Liver (tissue), 3 donors: Measurements from ENCODE around the gene SOX4.

Source experiments
- CTCF ChIP-seq: fragments of 150-350 bp; IDR thresholded peaks from 2 replicates; pipeline ENCODE4 v1.5.1; 2017; ENCODE audit warnings: improper control_type of control experiment, low read depth, low read length; ENCODE audit not compliant: missing input control
- MAX ChIP-seq: IDR thresholded peaks from 2 replicates; pipeline ENCODE4 v1.6.1; 2016; ENCODE audit warnings: antibody characterized with exemption
- RAD21 ChIP-seq, 2 donors: IDR thresholded peaks; 2 replicates each; pipeline ENCODE4 v1.6.1; 2016; ENCODE audit warnings: antibody characterized with exemption in 2 of 2, mild to moderate bottlenecking in 2 of 2
- donor health status: healthy.
- donor health status: healthy.

- no peak for TF ChIP-seq RAD21 (IDR thresholded peaks at IDR 0.05)
- no peak for TF ChIP-seq CTCF
- no peak for TF ChIP-seq MAX
Measured at GRCh38 chr6:21615504-21615903, 22.0 kb downstream of the SOX4 start.
